Fibroblast of skin of right quadriceps (primary cell): ENCODE data around the gene CEP63.

Experiments used
- DNase-seq: peaks from one replicate; pipeline ENCODE4 v3.0.0-alpha.2; 2013

CEP63 gene

GRCh38 chr3:134471521-134472193 lies 14.2 kb upstream of the CEP63 start:
- DNase-seq = peak; percentile 74

DNA sequence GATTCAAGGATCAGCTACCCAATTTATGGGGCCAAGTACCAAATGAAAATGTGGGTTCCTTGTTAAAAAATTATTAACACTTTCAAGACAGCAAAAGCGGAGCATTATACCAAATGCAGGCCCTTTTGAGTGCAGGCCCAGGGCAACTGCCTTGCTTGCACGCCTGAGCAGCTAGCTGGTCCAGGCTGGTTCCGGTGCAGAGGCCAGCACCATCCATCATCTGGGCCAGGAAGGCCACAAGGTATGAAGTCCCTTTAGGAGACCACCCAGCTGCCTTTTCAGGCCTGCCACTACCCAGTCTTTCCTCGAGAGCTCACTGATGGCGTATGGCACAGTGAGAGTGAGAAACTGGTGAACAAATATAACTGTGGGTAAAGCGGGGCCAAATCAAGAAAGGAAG lies 13.0 kb upstream of the CEP63 start:
- DNase-seq = no peak

GRCh38 chr3:134473868-134474546 lies 11.8 kb upstream of the CEP63 start:
- peak; percentile 86 for DNase-seq

- DNase-seq = no peak
Observed at GRCh38 chr3:134474956-134475355, 10.9 kb upstream of the CEP63 start.

GRCh38 chr3:134476306-134476705 lies 9.6 kb upstream of the CEP63 start:
- no peak for DNase-seq

- peak; percentile 45 for DNase-seq
Observed at GRCh38 chr3:134477002-134477401, 8.9 kb upstream of the CEP63 start.

GRCh38 chr3:134477938-134478337 lies 7.9 kb upstream of the CEP63 start:
- peak; percentile 68 for DNase-seq

DNA sequence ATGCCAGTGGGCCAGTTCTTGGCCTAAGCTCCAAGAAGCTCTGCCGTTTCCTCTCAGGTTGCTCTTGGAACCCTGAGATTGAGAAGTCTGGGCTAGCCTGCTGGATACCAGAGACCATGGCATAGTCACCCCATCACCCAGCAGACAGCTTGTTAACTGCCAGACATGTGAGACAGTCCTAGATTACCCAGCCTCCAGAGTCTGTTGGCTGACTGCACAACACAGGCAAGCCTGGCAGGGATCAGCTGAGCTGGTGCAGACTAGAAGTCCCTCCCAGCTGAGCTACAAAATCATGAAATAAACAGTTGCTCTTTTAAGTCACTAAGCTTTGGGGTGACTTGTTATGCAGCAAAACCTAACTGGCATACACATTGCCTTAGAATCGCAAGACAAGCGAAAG lies 5.3 kb upstream of the CEP63 start:
- DNase-seq = no peak

DNA sequence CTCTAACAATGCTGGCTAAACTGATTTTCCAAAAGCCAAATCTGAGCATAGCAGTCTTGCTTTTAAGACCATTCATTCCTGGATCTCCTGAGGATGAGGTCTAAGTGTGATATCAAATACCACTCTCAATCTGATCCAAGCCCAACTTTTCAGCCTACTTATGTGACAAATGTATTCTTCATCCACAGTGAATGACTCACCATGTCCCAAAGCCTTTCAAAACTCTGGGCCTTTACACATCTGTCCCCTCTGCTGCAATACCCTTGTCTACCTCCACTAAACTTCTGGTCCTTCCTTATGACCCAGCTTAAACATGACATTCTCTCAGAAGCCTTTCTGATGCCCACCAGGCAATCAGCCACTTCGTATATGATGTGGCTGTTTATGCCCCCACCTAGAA lies 4.7 kb upstream of the CEP63 start:
- DNase-seq = no peak

DNA sequence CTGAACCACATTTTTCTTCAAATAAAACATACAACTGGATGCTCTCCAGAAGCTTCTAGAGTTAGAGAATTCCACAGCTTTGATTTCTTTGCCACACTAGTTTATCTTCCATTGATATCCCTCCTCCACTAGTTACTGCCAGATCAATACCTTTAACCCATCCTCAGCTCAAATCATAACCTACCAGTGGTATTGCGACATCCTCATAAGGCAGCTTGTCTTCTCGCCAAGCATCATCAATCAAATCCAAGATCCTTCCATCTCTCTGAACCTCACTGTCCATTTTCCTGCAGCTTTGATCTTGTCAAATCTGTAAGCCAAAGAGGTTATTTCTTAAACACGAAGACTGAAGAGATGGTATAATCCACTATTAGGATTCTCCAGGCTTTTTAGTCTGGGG lies 3.2 kb upstream of the CEP63 start:
- DNase-seq = no peak

DNA sequence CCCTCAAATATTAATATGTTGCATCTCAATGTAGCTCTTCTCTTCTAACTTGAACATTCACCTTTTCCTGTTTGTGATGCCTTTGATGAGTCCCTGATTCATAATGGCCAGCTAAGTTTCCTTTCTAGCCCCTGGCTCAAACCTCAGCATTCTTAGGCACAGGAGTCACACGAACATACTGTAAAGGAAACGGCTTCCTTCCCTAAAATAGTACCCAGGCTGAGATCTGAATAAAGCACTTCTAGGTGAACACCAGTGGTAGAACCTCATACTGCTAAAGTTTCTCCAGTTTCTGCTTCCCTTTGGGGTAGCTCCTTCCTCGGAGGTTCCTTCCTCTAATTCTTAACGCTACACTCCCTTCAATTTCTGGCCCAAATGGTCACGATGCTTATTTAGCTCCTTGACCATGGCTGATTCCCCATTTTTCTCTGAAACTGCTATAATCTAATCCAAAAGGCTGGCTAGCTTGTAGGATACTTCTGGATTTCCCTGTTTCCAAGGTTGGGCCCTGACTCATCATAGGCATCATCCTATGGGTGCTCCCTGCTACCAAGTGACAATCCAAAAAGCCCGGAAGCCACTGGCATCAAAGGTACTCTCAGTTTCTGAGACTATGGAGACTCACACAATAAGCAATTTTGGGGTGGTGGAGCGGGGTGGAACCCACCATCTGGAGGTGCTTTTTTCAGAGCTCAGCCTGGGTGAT lies 2.5 kb upstream of the CEP63 start:
- peak; percentile 86 for DNase-seq

GRCh38 chr3:134485075-134485717 lies 661 bp upstream of the CEP63 start:
- DNase-seq = no peak

- no peak for DNase-seq
Observed at GRCh38 chr3:134486577-134487041, 752 bp downstream of the CEP63 start.

GRCh38 chr3:134487406-134487805 lies 1.5 kb downstream of the CEP63 start:
- DNase-seq = no peak

- DNase-seq = no peak
Observed at GRCh38 chr3:134494495-134494894, 8.6 kb downstream of the CEP63 start.

DNA sequence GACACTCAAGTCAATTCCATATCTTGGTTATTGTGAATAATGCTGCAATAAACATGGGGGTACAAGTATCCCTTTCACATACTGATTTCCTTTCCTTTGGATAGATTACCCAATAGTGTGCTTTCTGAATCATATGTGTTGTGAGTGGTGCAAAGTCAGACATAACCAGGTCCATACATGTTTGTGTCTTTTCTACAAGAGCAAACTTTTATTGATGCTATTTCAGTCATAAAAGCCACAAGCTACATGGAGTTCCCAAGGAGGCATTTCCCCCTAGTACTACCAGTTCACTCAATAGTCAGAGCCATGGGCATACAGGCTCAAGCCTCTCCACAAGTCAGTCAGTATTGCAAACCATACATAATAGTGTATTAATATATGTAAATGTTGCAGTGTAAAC lies 10.1 kb downstream of the CEP63 start:
- no peak for DNase-seq

DNA sequence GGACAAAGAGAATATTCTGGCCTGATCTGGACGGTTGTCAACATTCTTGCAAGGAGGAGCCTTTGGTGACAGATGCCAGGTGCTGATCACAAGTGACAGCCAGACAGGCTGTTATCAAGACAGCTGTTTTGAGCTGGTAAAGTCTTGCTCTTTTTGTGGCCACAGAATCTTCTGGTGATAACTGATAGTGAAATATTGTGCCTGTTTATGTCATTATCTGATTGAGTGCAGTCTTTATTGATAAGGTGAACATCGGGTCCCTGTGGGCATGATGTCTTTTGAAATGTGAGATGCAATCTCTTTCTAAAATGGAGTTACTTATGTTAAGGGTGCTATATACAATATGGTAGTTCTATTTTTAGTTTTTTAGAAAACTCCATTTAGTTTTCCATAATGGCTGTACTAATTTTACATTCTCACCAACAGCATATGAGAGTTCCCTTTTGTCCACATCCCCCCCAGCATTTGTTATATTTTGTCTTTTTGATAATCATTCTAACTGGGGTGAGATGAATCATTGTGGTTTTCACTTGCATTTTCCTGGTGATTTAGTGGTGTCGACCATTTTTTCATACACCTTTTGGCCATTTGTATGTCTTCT lies 10.7 kb downstream of the CEP63 start:
- no peak for DNase-seq

GRCh38 chr3:134503266-134503665 lies 17.4 kb downstream of the CEP63 start:
- DNase-seq = no peak

DNA sequence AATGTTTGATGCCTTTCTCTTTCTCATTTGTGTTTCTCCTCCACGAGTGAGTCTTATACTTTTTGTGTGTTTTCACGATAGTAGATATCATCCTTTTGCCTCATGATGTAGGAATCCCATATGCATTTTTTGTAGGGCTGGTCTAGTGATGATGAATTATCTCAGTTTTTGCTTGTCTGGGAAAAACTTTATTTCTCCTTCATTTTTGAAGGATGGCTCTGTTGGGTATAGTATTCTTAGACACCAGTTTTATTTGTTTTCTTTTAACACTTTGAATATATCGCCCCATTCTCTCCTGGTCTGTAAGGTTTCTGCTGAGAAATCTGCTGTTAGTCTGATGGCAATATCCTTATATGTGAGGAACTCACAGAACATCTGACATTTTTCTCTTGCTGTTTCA lies 18.3 kb downstream of the CEP63 start:
- no peak for DNase-seq

DNA sequence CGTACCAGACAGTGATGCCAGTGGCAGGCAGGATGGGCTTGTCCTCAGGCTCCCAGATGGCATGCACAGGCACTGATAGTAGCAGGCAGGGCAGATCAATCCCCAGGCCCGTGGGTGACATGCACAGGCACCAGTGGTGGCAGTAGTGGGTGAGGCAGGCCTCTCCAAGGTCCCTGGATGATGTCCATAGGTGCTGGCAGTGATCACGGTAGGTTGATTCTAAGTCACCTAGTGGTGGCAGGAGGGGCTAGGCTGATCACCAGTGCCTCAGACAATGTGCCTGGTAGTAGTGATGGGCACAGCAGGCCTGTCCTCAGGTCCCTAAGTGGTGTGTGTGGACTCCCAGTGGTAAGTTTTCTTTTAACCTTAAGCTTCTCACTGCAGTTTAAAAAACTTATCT lies 19.6 kb downstream of the CEP63 start:
- no peak for DNase-seq

- no peak for DNase-seq
Observed at GRCh38 chr3:134511500-134511899, 25.6 kb downstream of the CEP63 start.

- no peak for DNase-seq
Observed at GRCh38 chr3:134516905-134517304, 31.0 kb downstream of the CEP63 start.

DNA sequence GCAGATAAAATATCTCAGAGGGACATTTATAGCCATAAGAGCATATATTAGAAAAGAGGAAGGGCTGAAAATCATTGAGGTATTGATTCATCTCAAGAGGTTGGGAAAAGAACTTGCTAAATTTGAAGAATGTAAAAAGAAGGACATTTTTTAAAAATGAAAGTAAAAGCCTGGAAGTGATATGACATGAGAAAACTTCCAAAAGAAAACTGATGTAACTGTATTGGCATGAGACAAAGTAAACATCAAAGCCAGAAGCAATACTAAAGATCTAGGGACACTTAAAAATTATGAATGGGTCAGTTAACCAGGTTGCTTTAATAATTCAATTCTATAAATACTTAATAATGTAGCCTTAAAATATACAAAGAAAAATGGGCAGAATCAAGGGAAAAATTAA lies 31.9 kb downstream of the CEP63 start:
- DNase-seq = peak; percentile 13
